Right lobe of liver (tissue), 6 donors: ENCODE results near the gene COG7. TPM values are rescaled to one million over a fixed set of nuclear protein-coding genes. Genes with fewer than 3 reads are reported as not detected.
A peak's percentile ranks its signal among the peaks of the same experiment; 100 is the strongest.
"Not testable (repeated sequence)": the region's sequence is repeated elsewhere in the genome, so short reads cannot be mapped to it uniquely, and the experiment has no call there.

Experiments used
- ATAC-seq, 4 donors: fragments of 200-7000 bp; cut with Tn5 transposase; one replicate each; pipeline ENCODE4 v1.9.1; 2020; ENCODE audit warnings: mild to moderate bottlenecking in 4 of 4, moderate library complexity in 4 of 4
- DNase-seq, 3 donors: peaks; one replicate each; pipeline ENCODE4 v3.0.0-alpha.2; 2020
- H3K27ac ChIP-seq, 3 donors: fragments of 200-600 bp; one replicate each; pipeline ENCODE4 v1.8.0; 2022
- H3K27me3 ChIP-seq, 2 donors: fragments of 200-600 bp; one replicate each; pipeline ENCODE4 v1.8.0; 2022
- H3K36me3 ChIP-seq, 4 donors: fragments of 200-600 bp; sonication (generic) in 1 of 4; one replicate each; pipeline versions ENCODE4 v1.5.1 to v1.8.0; 2017 to 2022; ENCODE audit warnings: control low read depth in 1 of 4
- H3K4me1 ChIP-seq, 4 donors: fragments of 200-600 bp; sonication (generic) in 1 of 4; one replicate each; pipeline versions ENCODE4 v1.5.1 to v1.8.0; 2017 to 2022; ENCODE audit warnings: control low read depth in 1 of 4
- H3K4me3 ChIP-seq, 3 donors: fragments of 200-600 bp; one replicate each; pipeline ENCODE4 v1.8.0; 2022
- H3K9me3 ChIP-seq, 4 donors: fragments of 200-600 bp; sonication (generic) in 1 of 4; one replicate each; pipeline versions ENCODE4 v1.5.1 to v1.8.0; 2017 to 2022; ENCODE audit warnings: control low read depth in 1 of 4
- POLR2A ChIP-seq: fragments of 450-650 bp; IDR thresholded peaks from one replicate; pipeline ENCODE4 v1.6.1; 2017; ENCODE audit warnings: antibody characterized with exemption, mild to moderate bottlenecking
- WGBS: methylation state at CpG from one replicate; pipeline ENCODE4 v1.1.6; 2018; ENCODE audit warnings: low coverage, low lambda C conversion rate; ENCODE audit not compliant: insufficient coverage; ENCODE audit errors: missing lambda C conversion rate; 5-methylcytosine and 5-hydroxymethylcytosine counted together
- intact Hi-C, 2 donors: fragments of 100-400 bp; cut with DNase I; formaldehyde crosslinking; loops; one replicate each; pipeline versions ENCODE4 v1.11.2 to v1.14.1; 2022
- total RNA-seq, 6 experiments: library from RNA; depleted of rRNA in 2 of 6; stranded (reverse); fragments of >200 nt in 2 of 6; fragmentation: NEBNext Ultra II Directional in 3 of 6; extraction: Animal tissue kit (Norgen Biotek cat#: 25700) in 3 of 6; gene quantifications; one replicate each; pipeline versions ENCODE4 v1.1.0 to v1.2.4, GENCODE V29; 2016 to 2023
- TF ChIP-seq, protein P1 (sequence below), 4 donors: fragments of 200-600 bp in 3 of 4; fragments of 450-650 bp in 1 of 4; IDR thresholded peaks; one replicate each; pipeline versions ENCODE4 v1.5.1 to v1.8.0; 2016 to 2022; ENCODE audit warnings: antibody characterized with exemption in 4 of 4, mild to moderate bottlenecking in 2 of 4
- donor health status: DM: no; HTN: yes; CAD: no.
- donor health status: DM: no; HTN: no; CAD: no.
- donor health status: DM: no; HTN: no; CAD: no.
- donor health status: DM: no; HTN: yes; CAD: no.
- donor health status: DM: no; HTN: yes; CAD: no.

Gene COG7
- total RNA-seq, 6 experiments from 2014 or later = 7.5 to 11.2 (median 8.4) TPM

DNA sequence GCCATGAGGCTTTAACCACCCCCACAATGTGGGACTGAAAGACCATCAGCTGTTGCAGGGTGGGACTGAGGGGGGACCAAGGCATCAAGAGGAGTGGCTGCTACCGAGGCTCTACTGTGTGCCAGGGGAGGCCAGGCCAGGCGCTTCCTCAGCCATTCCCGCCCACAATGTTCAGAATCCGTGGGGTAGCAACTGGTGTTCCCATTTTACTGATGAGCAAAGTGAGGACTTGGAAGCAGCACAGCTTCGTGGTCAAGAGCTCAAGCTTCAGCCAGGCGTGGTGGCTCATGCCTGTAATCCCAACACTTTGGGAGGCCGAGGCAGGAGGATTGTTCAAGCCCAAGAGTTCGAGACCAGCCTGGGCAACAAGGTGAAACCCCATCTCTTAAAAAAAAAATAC, 85.0 kb downstream of the COG7 start:
- intact Hi-C loops = no loop called here
- no peak overlapping the region for H3K4me3 ChIP-seq
- WGBS = 23% methylated on average over 3 of the region's 8 CpGs
- ATAC-seq (no peak), DNase-seq (no peak)
- no peaks in the 10 kb centered on the region for H3K27me3 ChIP-seq
- H3K27ac ChIP-seq = no peak overlapping the region
- no peaks in the 10 kb centered on the region for H3K36me3 ChIP-seq
- no peaks in the 10 kb centered on the region for H3K9me3 ChIP-seq
- no peaks in the 10 kb centered on the region for H3K4me1 ChIP-seq
- no peak for TF ChIP-seq POLR2A
- TF ChIP-seq, protein P1, sequence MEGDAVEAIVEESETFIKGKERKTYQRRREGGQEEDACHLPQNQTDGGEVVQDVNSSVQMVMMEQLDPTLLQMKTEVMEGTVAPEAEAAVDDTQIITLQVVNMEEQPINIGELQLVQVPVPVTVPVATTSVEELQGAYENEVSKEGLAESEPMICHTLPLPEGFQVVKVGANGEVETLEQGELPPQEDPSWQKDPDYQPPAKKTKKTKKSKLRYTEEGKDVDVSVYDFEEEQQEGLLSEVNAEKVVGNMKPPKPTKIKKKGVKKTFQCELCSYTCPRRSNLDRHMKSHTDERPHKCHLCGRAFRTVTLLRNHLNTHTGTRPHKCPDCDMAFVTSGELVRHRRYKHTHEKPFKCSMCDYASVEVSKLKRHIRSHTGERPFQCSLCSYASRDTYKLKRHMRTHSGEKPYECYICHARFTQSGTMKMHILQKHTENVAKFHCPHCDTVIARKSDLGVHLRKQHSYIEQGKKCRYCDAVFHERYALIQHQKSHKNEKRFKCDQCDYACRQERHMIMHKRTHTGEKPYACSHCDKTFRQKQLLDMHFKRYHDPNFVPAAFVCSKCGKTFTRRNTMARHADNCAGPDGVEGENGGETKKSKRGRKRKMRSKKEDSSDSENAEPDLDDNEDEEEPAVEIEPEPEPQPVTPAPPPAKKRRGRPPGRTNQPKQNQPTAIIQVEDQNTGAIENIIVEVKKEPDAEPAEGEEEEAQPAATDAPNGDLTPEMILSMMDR (IDR thresholded peaks at IDR 0.05) = no peak

DNA sequence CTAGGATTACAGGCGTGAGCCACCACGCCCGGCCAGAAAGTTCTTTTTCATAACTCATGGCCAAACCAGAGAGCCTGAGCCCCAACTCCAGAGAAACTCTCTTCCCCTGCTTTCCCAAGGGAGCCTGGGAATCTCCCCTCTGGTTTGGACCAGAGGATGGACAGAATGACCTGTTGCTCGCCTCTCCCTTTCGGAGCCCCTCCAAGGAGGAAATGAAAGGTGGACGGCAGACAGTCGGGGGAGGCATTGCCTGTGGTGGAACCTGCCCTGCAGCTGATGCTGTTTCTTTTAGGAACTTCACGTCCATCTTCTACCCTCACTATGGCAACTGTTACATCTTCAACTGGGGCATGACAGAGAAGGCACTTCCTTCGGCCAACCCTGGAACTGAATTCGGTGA, 85.4 kb downstream of the COG7 start:
- no peak overlapping the region for H3K27ac ChIP-seq
- no peak overlapping the region for H3K4me3 ChIP-seq
- H3K4me1 ChIP-seq = no peaks in the 10 kb centered on the region
- DNase-seq = no peak
- H3K27me3 ChIP-seq = no peaks in the 10 kb centered on the region
- 54% methylated on average over 4 of the region's 10 CpGs for WGBS
- no peaks in the 10 kb centered on the region for H3K9me3 ChIP-seq
- intact Hi-C loops = no loop called here
- no peak for ATAC-seq
- no peak for TF ChIP-seq POLR2A
- TF ChIP-seq, protein P1 (IDR thresholded peaks at IDR 0.05) = no peak
- no peaks in the 10 kb centered on the region for H3K36me3 ChIP-seq

DNA sequence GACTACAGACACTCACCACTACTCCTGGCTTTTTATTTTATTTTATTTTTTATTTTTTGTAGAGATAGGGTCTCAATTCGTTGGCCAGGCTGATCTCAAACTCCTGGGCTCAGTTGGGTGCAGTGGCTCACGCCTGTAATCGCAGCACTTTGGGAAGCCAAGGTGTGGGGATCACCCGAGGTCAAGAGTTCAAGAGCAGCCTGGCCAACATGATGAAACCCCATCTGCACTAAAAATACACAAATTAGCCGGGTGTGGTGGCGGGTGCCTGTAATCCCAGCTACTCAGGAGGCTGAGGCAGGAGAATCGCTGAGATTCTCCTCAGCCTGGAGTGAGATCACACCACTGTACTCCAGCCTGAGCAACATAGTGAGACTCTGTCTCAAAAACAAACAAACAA, 86.6 kb downstream of the COG7 start:
- H3K4me1 ChIP-seq, H3K36me3 ChIP-seq, ATAC-seq, intact Hi-C loops, H3K27ac ChIP-seq, H3K27me3 ChIP-seq, H3K9me3 ChIP-seq, H3K4me3 ChIP-seq: not testable (repeated sequence)
- 64% methylated on average over 7 of the region's 7 CpGs for WGBS
- peak in 1 of 3 donors; percentile 1 for DNase-seq

DNA sequence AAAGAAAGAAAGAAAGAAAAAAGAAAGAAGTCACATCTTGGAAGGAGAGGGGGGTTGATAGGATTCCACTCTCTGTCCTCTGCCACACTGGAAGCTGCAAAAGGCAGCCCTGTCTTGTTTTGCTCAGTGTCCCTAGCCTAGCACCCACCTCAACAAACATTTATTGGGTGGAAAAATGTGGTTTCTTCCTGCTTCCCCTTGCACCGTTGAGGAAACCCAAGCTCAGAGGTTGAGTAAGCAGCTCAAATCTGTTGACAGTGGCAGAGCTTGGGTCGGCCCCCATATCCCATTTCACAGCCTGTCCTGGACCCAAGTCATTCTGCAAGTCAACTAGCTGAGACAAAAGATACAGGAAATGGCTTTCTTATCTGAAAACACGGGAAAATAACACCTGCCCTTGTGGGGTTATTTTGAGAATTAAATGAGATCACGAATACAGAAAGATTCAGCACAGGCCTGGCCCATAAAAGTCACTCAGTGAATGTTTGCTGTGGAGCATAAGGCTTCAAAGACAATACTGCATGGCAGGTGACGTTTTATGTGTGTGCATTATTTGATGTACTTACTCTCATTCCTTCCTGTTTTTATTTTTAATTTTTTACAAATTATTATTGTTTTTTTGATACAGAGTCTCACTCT, 87.3 kb downstream of the COG7 start:
- H3K4me1 ChIP-seq = no peaks in the 10 kb centered on the region
- no peaks in the 10 kb centered on the region for H3K27me3 ChIP-seq
- no peaks in the 10 kb centered on the region for H3K9me3 ChIP-seq
- DNase-seq (peak in 1 of 3 donors; percentile 1), ATAC-seq (no peak)
- H3K36me3 ChIP-seq = no peaks in the 10 kb centered on the region
- H3K27ac ChIP-seq = no peak overlapping the region
- 14% methylated on average over 5 of the region's 5 CpGs for WGBS
- intact Hi-C loops = no loop called here
- no peak for TF ChIP-seq POLR2A
- TF ChIP-seq, protein P1 (IDR thresholded peaks at IDR 0.05) = no peak
- no peak overlapping the region for H3K4me3 ChIP-seq

DNA sequence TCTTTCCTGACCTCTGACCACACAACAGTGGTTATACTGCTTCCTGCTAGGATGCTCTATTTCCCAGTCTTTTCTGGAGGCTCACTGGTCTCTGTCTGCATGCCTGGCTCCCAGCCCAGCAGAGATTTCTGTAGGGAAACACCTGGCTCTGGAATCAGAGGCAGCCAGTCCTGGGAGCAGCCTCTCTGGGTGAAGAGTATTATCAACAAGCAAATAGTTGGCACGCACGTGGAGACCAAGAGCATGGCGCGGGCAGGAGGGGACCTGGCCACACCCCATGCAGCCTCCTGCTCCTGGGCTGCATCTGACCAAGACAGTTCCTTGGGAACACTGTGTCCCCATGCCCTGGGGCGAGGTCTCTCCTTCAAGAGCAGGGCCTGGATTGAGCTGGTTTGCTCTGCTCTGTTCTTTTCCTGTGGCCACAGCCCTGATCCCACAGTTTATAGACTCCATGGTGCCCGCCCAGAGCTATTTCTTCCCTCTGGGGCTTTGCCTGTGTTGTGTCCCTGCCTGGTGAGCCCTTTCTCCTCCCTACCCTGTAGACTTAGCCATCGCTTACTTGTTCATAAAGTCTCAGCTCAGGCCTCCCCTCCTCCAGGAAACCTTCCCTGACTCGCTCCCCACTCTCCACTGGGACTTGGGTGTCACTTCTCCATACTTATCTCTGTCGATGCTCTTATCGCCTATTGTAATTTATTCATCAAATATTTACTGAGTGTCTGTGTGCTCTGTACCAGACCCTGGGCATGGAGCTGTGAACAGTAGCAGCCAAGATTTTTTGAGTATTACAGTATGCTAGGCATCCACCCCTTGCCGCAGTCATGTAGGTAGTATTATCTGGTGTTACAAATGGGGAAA, 90.3 kb downstream of the COG7 start:
- DNase-seq (peak in 1 of 3 donors; percentile 39), ATAC-seq (peak in 3 of 4 donors; percentile 16 to 49 (median 41))
- no peaks in the 10 kb centered on the region for H3K36me3 ChIP-seq
- intact Hi-C loops = no loop called here
- H3K9me3 ChIP-seq = no peaks in the 10 kb centered on the region
- TF ChIP-seq, protein P1 (IDR thresholded peaks at IDR 0.05) = no peak
- no peak for TF ChIP-seq POLR2A
- H3K27ac ChIP-seq = no peak overlapping the region
- H3K27me3 ChIP-seq = no peaks in the 10 kb centered on the region
- H3K4me3 ChIP-seq = no peak overlapping the region
- no peaks in the 10 kb centered on the region for H3K4me1 ChIP-seq
- WGBS = 55% methylated on average over 6 of the region's 11 CpGs
